Measurements from ENCODE around the gene OPTN. TPM values are rescaled to one million over a fixed set of nuclear protein-coding genes. Genes with fewer than 3 reads are reported as not detected.

OPTN gene
- total RNA-seq, 1 experiment from 2014 or later: 13.7 TPM

DNA sequence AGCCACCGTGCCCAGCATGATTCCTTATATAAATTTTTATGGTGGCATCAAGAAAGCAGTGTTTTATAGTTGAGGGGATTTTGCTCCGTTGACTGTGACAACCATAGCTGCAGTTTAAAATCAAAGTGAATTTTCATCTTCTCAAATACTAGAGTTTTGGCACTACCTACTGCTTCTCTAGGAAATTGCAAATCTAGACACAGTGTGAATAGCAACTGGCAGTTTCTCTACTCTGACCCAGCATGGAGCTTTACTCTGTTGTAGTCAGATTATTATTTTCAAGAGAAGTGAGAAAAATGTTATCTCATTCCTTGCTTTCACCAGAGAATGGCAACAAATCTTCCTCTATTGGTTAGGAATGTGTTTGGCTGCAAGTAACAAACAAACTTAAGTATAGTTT is 84.3 kb downstream of the OPTN start:
- DNase-seq (ENCODE audit: low spot score): no peak

DNA sequence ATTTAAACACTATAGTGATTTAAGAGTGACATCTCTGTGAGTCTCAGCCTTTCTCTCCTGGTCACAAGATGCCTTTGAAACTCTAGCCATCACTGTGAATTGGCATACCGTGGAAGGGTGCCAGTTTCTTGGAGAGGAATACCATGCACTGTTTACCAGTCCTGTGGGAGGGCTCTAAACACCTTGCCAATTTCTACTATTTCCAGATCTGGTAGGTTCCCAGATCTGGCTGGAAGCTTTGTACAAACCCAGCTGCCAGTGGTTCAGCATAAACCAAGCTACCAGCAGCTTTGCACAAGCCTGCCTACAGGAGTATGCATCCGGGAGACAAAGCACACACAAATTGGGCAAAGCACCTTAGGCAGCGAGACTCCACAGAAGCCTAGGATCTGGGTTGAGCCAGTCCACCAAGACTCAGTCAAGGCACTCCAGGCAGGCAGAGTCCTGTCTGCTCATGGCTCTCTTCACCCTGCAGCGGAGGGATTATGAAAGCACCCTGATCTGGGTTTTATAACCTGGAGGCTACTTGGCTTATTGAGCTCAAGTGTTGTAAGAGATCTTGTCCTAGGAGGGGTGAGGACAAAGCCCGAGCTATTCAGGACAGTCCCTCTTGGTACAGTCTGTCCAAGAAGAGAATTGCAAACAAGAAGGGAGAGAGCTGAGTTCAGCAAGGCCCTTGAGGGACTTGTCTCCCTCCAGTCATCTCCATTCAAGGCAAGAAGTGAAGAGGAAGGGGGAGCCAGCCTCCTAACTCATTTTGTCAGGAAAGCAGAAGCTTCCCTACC is 85.0 kb downstream of the OPTN start:
- no peak for DNase-seq (ENCODE audit: low spot score)

GRCh38 chr10:13187135-13187534 is 87.2 kb downstream of the OPTN start:
- no peak for DNase-seq (ENCODE audit: low spot score)

Other genes starting within 250 kb of the OPTN start
- 2.1 and 2.4 TPM in 2 replicates for gene CCDC3, start 98.5 kb upstream of the OPTN start, total RNA-seq (2014; rRNA removed; shearing (Covaris generic))
- 15.1 and 17.7 TPM in 2 replicates for gene MCM10, start 61.4 kb downstream of the OPTN start, total RNA-seq (2014; rRNA removed; shearing (Covaris generic))
- not detected in 2 replicates for gene UCMA, start 134.2 kb downstream of the OPTN start, total RNA-seq (2014; rRNA removed; shearing (Covaris generic))
- gene PHYH, start 199.9 kb downstream of the OPTN start, total RNA-seq (2014; rRNA removed; shearing (Covaris generic)): 7.0 and 19.6 TPM in 2 replicates
- gene SEPHS1, start 248.1 kb downstream of the OPTN start, total RNA-seq (2014; rRNA removed; shearing (Covaris generic)): 39.2 and 50.1 TPM in 2 replicates